Muscle of back (tissue), 11 donors: ENCODE measurements around the gene DSCAML1. TPM values are rescaled to one million over a fixed set of nuclear protein-coding genes. Genes with fewer than 3 reads are reported as not detected.

Source experiments
- DNase-seq, 3 donors: peaks; one replicate each; pipeline versions ENCODE4 v3.0.0 to v3.0.0-alpha.2; 2013
- polyA plus RNA-seq, 10 donors: library from polyadenylated mRNA; unstranded; fragments of 120-200 nt; gene quantifications; one replicate each; pipeline ENCODE4 v1.2.1, GENCODE V29; 2013; ENCODE audit not compliant: insufficient read length in 10 of 10

The DSCAML1 gene
- polyA plus RNA-seq, 10 donors: 0.28 to 1.3 (median 0.57) TPM

DNA sequence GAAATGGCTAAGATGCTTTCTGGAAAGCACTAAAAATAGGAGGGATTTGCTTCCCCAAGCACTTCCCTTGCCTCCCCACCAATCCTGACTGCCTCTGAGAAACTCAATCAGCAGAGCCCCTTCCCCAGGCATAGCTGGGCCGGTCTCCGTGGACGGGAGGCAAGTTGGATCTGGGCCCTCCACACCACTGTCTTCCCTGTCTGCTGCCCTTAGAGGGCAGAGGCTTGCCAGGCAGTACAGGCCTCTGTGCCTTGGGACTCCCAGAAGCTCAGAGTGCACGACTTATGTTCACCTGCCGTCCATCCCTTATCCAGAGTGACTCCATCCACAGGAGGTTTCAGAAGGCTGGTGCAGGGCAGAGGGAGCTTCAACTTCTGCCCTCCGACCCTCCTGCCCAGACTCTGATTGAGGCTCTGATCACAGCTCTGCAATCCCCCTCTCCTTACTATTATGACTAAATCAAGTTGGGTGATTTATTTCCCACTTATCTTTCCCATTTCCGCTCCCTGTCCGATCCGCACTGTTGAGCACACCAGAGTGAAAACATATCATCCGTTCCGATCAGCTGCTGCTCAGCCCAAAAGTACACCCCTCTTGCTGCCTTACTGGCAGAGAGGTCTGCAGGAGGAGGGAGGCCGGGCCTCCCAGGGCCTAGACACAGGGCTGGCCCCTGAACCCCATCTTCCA, 71.8 kb downstream of the DSCAML1 start:
- DNase-seq: no peak

DNA sequence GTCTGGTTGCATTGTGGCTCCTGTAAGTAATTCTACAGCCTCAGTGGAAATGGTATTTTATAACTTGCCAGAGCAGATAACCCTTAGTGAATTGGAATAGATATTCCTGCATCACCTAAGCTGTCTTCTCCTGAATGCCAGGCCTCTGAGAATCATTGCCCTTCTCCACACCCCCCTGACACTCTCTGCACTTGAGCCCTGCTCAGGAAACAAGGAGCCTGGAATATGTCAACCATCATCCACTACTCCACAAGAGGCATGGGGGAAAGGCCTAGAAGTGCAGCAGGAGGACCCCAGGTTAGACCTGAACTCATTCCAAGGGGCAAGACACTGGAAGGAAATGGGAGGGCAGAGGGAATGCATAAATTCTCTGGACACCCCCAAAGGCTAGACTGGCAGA, 72.4 kb downstream of the DSCAML1 start:
- DNase-seq: no peak

DNA sequence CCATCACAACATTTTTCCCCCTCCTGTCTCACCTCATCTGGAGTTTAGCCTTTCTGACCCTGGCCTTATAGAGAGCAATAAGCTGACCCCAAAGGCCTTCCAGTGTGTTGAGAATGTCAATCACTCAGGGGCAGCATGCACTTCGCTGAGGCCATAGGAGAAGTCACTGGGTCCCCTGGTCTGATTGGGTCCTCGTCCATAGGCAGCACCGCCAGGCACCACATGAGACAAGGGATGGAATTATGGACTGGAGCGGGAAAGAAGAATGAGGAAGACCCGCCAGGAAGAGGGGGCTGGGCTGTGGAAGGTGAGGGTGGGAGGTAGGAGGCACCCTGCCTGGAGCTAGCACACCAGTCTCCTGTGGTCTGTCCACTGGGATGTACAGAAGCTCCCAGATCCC, 72.9 kb downstream of the DSCAML1 start:
- no peak for DNase-seq

DNA sequence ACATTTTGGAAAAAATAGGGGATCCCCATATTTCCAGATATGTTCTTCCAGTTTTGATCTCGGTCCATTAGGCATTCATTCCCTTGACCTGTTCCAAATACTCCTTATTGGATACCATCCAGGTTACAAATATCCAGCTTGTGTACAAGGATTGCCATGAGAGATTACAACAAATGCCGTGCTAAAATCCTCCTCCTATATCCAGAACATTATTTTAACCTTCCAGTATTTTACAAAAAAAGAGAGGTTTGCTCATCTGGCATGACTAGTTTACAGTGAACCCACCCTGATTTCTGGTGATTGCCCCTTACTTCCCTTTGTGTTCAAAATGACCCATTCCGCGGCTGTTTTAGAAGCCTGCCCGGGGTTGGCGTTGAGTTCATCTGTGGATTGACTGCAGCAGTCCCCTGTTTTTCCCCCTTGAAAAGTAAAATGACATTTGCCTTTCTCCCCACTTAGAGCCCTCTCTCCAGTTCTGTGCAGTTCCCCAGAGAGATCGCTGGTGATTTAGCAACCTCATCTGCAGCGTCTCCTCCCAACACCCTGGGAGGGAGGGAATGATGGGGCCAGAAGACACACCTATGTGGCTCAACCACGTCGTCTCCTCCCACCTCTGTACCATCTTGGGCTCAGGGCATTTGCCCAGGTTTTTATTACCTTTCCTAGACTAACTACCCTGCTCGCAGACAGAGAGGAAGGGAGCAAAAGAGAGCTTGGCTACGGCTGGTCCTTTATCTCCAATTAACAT, 73.6 kb downstream of the DSCAML1 start:
- DNase-seq: no peak

DNA sequence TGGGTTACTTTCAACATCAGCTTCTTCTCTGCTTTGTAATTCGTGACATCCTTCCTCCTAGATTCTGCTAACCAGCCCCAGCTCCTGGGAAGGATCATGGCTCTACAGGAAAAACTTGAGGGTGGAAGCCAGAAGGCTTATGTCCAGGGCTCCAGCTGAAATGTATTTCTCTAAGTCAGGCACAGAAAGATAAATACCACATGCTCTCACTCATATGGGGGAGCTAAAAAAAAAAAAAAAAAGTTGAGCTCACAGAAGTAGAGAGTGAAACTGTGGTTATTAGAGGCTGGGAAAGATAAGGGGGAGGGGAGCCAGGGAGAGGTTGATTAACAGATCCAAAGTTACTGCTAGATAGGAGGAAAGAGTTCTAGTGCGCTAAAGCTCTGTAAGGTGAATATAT, 74.9 kb downstream of the DSCAML1 start:
- DNase-seq: peak; percentile 48 to 87 (median 73)

DNA sequence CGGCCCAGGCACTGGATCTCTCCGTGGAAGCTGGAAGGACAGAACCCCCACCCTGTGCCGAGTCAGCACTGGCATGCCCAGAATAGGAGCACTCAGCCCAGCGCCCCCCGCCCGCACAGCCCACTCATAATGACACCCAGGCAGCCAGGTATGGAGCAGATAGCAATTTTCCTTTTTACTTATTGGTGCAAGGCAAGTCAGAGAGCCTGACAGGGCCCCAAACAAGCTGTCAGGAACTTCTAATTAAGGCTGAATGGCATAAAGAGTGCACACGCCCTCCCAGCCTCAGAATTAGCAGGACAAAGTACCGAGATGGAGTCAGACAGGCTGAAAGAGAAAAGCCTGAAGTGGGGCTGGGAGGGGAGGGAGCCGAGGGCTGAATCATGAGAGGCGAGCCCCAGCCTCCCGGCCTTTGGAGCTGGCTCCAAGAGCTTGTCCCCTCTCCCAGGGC, 76.9 kb downstream of the DSCAML1 start:
- no peak for DNase-seq

GRCh38 chr11:117719480-117719879, 77.5 kb downstream of the DSCAML1 start:
- no peak for DNase-seq

- no peak for DNase-seq
Observed at GRCh38 chr11:117717485-117718314, 79.3 kb downstream of the DSCAML1 start.

GRCh38 chr11:117716521-117717440, 80.2 kb downstream of the DSCAML1 start:
- no peak for DNase-seq

DNA sequence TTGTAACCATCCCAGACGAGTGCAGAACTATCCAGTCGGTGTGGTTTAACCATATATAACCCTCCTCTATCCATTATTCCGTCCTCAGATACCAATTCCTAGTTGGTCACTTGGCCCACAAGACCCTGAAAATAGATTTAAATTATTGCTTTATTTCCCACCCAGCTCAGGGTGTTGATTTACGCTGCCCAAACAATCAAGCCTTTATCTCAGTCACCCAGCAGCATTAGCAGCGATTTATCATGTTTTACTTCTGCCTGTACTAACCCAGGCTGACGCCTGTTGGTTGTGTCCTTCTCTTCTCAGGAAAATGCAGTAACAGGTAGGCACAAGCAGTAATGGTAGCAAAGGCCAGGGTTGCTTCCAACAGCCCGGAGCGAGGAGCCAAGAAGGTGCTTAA, 81.2 kb downstream of the DSCAML1 start:
- no peak for DNase-seq

- no peak for DNase-seq
Observed at GRCh38 chr11:117713538-117713991, 83.5 kb downstream of the DSCAML1 start.

DNA sequence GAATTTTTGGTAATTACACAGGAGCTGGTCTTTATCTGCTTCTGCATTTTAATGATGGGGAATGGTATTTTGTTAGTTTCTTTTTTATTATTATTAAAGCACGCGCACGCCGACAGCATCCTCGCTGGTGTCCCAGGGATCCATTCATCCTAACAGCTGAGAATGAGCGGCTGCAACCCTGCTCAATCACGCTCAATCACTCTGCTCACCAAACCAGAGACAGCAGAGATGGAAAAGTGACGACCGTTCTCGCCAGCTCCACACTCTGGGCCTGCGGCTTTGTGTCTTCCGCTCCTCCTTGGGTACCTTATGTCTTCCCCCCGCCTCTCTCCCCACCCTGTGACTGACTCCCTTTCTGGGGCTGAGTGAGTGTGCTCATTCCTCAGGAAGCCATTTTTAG, 84.5 kb downstream of the DSCAML1 start:
- no peak for DNase-seq

DNA sequence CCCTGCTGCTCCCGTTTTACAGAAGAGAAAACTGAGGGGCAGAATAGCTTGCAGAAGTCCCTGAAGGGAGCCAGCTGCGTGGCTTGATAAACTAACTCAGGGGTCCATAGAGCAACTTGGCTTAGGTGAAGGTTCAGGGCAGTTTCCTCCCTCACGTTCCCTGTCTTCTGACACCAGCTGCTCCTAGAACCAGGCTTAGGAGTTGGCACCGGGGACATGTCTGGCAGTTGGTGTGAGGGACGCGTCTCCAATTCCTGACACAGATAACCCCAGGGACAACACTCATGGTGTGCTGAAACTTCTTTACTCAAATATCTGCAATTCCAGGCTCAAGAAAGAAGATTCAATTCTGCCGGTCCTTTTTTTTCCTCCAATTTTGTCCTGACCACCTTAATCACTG, 85.7 kb downstream of the DSCAML1 start:
- DNase-seq: no peak

DNA sequence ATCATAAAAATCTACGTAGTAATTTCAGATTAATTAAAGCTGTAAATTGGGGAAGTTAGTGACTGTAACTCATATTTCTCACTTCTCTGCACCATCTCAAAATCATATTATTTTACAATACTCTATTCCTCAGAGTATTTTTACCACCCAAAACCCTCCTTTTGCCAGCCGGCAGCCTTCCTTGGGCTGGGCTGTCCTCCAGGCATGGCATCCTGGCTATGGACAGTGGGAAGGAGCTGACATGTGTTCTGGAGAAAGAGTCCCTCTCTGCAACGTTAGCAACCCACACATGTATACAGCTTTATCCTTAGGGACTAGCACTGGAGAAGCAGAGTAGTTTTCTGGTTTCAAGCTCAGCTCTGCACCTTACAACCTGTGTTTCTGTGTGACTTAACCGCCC, 86.8 kb downstream of the DSCAML1 start:
- no peak for DNase-seq

GRCh38 chr11:117706322-117706814, 90.6 kb downstream of the DSCAML1 start:
- no peak for DNase-seq

- no peak for DNase-seq
Observed at GRCh38 chr11:117705866-117706265, 91.2 kb downstream of the DSCAML1 start.

GRCh38 chr11:117704395-117705100, 92.5 kb downstream of the DSCAML1 start:
- DNase-seq: no peak

DNA sequence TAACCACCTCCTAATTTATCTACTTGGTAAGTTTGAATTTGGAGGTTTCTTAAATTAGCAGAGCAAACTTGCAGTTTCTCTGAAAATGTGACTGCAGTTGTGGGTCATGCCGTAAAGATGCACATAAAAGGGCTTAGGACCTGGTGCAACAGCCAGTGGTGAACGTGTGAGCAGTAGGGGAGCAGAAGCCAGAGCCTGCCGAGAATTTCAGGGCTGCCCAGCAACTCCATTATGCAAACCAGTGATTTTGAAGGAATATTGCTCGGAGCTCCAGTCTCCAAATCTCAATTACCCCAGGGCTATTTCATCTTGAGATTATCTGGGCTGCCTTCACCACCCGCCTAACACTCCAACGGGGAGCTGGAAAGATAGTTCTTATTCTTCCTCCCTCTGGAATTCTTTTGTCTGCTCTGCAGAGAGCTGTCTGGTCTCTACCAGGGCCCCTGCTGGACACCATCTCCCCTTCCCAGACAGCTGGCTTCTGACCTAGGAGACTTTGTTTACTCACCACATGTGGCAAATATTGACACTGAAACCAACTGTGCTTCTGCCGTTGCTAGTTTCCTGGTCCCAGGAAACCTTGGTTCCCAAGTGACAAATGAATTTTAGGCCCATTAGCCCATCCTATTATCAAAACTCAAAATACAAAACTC, 93.9 kb downstream of the DSCAML1 start:
- no peak for DNase-seq

DNA sequence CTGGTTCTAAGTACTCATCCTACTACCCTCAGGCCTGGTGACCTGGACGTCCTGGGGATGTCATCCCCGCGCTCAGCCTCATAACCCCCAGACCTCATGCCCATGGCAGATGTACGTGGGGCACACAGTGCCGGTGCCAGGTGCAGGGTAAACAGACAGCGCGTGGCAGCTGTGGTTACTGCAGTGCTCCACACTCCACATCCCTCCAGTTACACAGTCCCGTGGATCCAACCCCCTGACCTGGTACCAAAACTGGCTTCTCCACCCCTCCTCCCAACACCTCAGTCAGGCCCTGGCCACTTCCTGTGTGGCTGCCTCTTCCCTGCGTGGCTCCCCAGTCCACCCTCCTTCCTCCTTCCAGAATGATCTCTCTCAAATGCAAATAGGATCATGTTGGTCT, 95.2 kb downstream of the DSCAML1 start:
- no peak for DNase-seq

- DNase-seq: no peak
Observed at GRCh38 chr11:117700551-117700950, 96.5 kb downstream of the DSCAML1 start.
